GM21786 (cell line): ENCODE measurements around the gene EPHA2.

ENCODE experiments used
- ATAC-seq: cut with Tn5 transposase; IDR thresholded peaks from one replicate; pipeline ENCODE4 v1.9.1; 2021; ENCODE audit not compliant: unreplicated experiment

Gene EPHA2

GRCh38 chr1:16138772-16139221, 17.1 kb downstream of the EPHA2 start:
- no peak for ATAC-seq

GRCh38 chr1:16137890-16138467, 17.9 kb downstream of the EPHA2 start:
- ATAC-seq = no peak

- no peak for ATAC-seq
Observed at GRCh38 chr1:16135501-16135900, 20.4 kb downstream of the EPHA2 start.

GRCh38 chr1:16134906-16135305, 21.0 kb downstream of the EPHA2 start:
- no peak for ATAC-seq

- ATAC-seq = no peak
Observed at GRCh38 chr1:16134066-16134801, 21.6 kb downstream of the EPHA2 start.

GRCh38 chr1:16133007-16133961, 22.6 kb downstream of the EPHA2 start:
- ATAC-seq = no peak

- no peak for ATAC-seq
Observed at GRCh38 chr1:16132325-16132785, 23.5 kb downstream of the EPHA2 start.

- ATAC-seq = no peak
Observed at GRCh38 chr1:16131636-16132324, 24.1 kb downstream of the EPHA2 start.

GRCh38 chr1:16130827-16131226, 25.0 kb downstream of the EPHA2 start:
- no peak for ATAC-seq

GRCh38 chr1:16129921-16130543, 25.8 kb downstream of the EPHA2 start:
- no peak for ATAC-seq

- no peak for ATAC-seq
Observed at GRCh38 chr1:16129316-16129715, 26.6 kb downstream of the EPHA2 start.

- ATAC-seq = no peak
Observed at GRCh38 chr1:16128338-16128741, 27.5 kb downstream of the EPHA2 start.

- ATAC-seq = no peak
Observed at GRCh38 chr1:16127676-16128337, 28.1 kb downstream of the EPHA2 start.

GRCh38 chr1:16126743-16127515, 28.9 kb downstream of the EPHA2 start:
- ATAC-seq = no peak

- no peak for ATAC-seq
Observed at GRCh38 chr1:16126160-16126559, 29.7 kb downstream of the EPHA2 start.

- ATAC-seq = no peak
Observed at GRCh38 chr1:16125483-16125882, 30.4 kb downstream of the EPHA2 start.

- ATAC-seq = no peak
Observed at GRCh38 chr1:16125088-16125470, 30.8 kb downstream of the EPHA2 start.

- ATAC-seq = no peak
Observed at GRCh38 chr1:16124377-16125087, 31.3 kb downstream of the EPHA2 start.

GRCh38 chr1:16122916-16123315, 33.0 kb downstream of the EPHA2 start:
- ATAC-seq = no peak
